OCI-LY1 (cell line): Measurements from ENCODE around the gene MYLK3.

ENCODE experiments used
- H2AFZ ChIP-seq: fragments of 200-600 bp; sonication (generic), shearing (Covaris generic); 2 replicates; pipeline ENCODE4 v1.6.0; 2014; ENCODE audit warnings: antibody characterized with exemption, mild to moderate bottlenecking, low read length
- H3F3A ChIP-seq: fragments of 200-600 bp; sonication (generic), shearing (Covaris generic); 2 replicates; pipeline ENCODE4 v1.6.0; 2014; ENCODE audit warnings: mild to moderate bottlenecking, antibody characterized with exemption, low read length, moderate library complexity; ENCODE audit not compliant: insufficient read depth
- H3K27ac ChIP-seq: fragments of 200-600 bp; sonication (generic); 2 replicates; pipeline ENCODE4 v1.5.1; 2014; ENCODE audit warnings: low read length, mixed run types, mild to moderate bottlenecking, low read depth; ENCODE audit not compliant: poor library complexity, severe bottlenecking
- H3K27me3 ChIP-seq: fragments of 200-600 bp; sonication (generic); 2 replicates; pipeline ENCODE4 v1.6.0; 2014; ENCODE audit warnings: antibody characterized with exemption, mild to moderate bottlenecking, low read length, moderate library complexity; ENCODE audit not compliant: insufficient read depth
- H3K36me3 ChIP-seq: fragments of 200-600 bp; sonication (generic); 2 replicates; pipeline ENCODE4 v1.6.1; 2014; ENCODE audit warnings: mild to moderate bottlenecking, antibody characterized with exemption, low read length, moderate library complexity, mixed read lengths; ENCODE audit not compliant: insufficient read depth
- H3K4me1 ChIP-seq: fragments of 200-600 bp; sonication (generic); 2 replicates; pipeline ENCODE4 v1.5.1; 2014; ENCODE audit warnings: mild to moderate bottlenecking, low read length, moderate library complexity; ENCODE audit not compliant: insufficient read depth, severe bottlenecking
- H3K4me2 ChIP-seq: fragments of 200-600 bp; sonication (generic), shearing (Covaris generic); 2 replicates; pipeline ENCODE4 v1.6.1; 2014; ENCODE audit warnings: low read length
- H3K4me3 ChIP-seq: fragments of 200-600 bp; sonication (generic); 2 replicates; pipeline ENCODE4 v1.5.1; 2014; ENCODE audit warnings: low read length, low read depth, mild to moderate bottlenecking, mixed read lengths; ENCODE audit not compliant: poor library complexity, severe bottlenecking
- H3K79me2 ChIP-seq: fragments of 200-600 bp; shearing (Covaris generic); 2 replicates; pipeline ENCODE4 v1.6.1; 2016; ENCODE audit warnings: mixed run types, low read length, mixed read lengths; ENCODE audit not compliant: insufficient read depth
- H3K9ac ChIP-seq: fragments of 200-600 bp; sonication (generic), shearing (Covaris generic); 2 replicates; pipeline ENCODE4 v1.6.1; 2014; ENCODE audit warnings: mild to moderate bottlenecking, low read length, mixed read lengths
- H3K9me2 ChIP-seq: fragments of 200-600 bp; sonication (generic), shearing (Covaris generic); 2 replicates; pipeline ENCODE4 v1.6.1; 2014; ENCODE audit warnings: low read depth, mild to moderate bottlenecking, low read length, mixed read lengths
- H3K9me3 ChIP-seq: fragments of 200-600 bp; shearing (Covaris generic); 2 replicates; pipeline ENCODE4 v1.6.1; 2014; ENCODE audit warnings: low read length, mixed read lengths
- H4K20me1 ChIP-seq: fragments of 200-600 bp; sonication (generic), shearing (Covaris generic); 2 replicates; pipeline ENCODE4 v1.6.0; 2016; ENCODE audit warnings: mild to moderate bottlenecking, low read length; ENCODE audit not compliant: insufficient read depth
- CTCF ChIP-seq: fragments of 200-600 bp; sonication (generic), shearing (Covaris generic); IDR thresholded peaks from 2 replicates; pipeline ENCODE4 v1.5.1; 2017; ENCODE audit warnings: mild to moderate bottlenecking, antibody characterized with exemption, low read length, moderate library complexity, mixed read lengths
- EZH2 ChIP-seq: fragments of 200-600 bp; sonication (generic), shearing (Covaris generic); IDR thresholded peaks from 2 replicates; pipeline ENCODE4 v1.8.0; 2017; ENCODE audit warnings: borderline replicate concordance, mixed run types, mild to moderate bottlenecking, antibody characterized with exemption, low read length, moderate library complexity, mixed read lengths

MYLK3 gene

GRCh38 chr16:46757339-46758050 lies 9.4 kb upstream of the MYLK3 start:
- Histone ChIP-seq H3K79me2 (no peaks in the 10 kb centered on the region), H2AFZ (no peak overlapping the region), H3K4me1 (peaks cover 62% of the 10 kb centered on the region), H3F3A (no peaks in the 10 kb centered on the region; the same call in 1 of the 2 replicates), H3K4me3 (no peak overlapping the region), H3K4me2 (no peak overlapping the region), H3K9me2 (no peaks in the 10 kb centered on the region), H3K27ac (peak overlapping the region; percentile 86), H3K36me3 (no peaks in the 10 kb centered on the region), H3K27me3 (no peaks in the 10 kb centered on the region), H3K9ac (0 out of 2 replicates have a peak overlapping the region, but pooled peaks have one; percentile 3), H4K20me1 (no peaks in the 10 kb centered on the region), H3K9me3 (no peaks in the 10 kb centered on the region)
- TF ChIP-seq EZH2 = no peak
- no peak for TF ChIP-seq CTCF

- Histone ChIP-seq H3K4me2 (peak overlapping the region; percentile 4; the same call in 1 of the 2 replicates), H3K9me3 (no peaks in the 10 kb centered on the region), H3K27me3 (no peaks in the 10 kb centered on the region)
Observed at GRCh38 chr16:46756772-46757171, 8.6 kb upstream of the MYLK3 start.

GRCh38 chr16:46753015-46753414 lies 4.9 kb upstream of the MYLK3 start:
- Histone ChIP-seq H3K4me3 (no peak overlapping the region), H3K36me3 (no peaks in the 10 kb centered on the region), H3K4me2 (no peak overlapping the region), H2AFZ (no peak overlapping the region; the same call in 1 of the 2 replicates), H3K9me3 (no peaks in the 10 kb centered on the region), H3K9ac (no peak overlapping the region), H3K79me2 (no peaks in the 10 kb centered on the region), H4K20me1 (no peaks in the 10 kb centered on the region), H3K9me2 (no peaks in the 10 kb centered on the region), H3K27me3 (no peaks in the 10 kb centered on the region), H3K27ac (peak overlapping the region; percentile 86), H3K4me1 (peaks cover 73% of the 10 kb centered on the region), H3F3A (no peaks in the 10 kb centered on the region; the same call in 1 of the 2 replicates)
- TF ChIP-seq EZH2 = no peak
- no peak for TF ChIP-seq CTCF

More at GRCh38 chr16:46756772-46757171, 8.6 kb upstream of the MYLK3 start:
- H3F3A ChIP-seq = no peaks in the 10 kb centered on the region; the same call in 1 of the 2 replicates
- H4K20me1 ChIP-seq = no peaks in the 10 kb centered on the region
- no peaks in the 10 kb centered on the region for H3K79me2 ChIP-seq
- H3K9ac ChIP-seq = peak overlapping the region; percentile 5; the same call in 1 of the 2 replicates
- H3K9me2 ChIP-seq = no peaks in the 10 kb centered on the region
- H3K4me1 ChIP-seq = peaks cover 59% of the 10 kb centered on the region
- no peak overlapping the region for H3K4me3 ChIP-seq
- H3K36me3 ChIP-seq = no peaks in the 10 kb centered on the region
- H2AFZ ChIP-seq = no peak overlapping the region
- peak overlapping the region; percentile 86 for H3K27ac ChIP-seq
- TF ChIP-seq CTCF = no peak
- no peak for TF ChIP-seq EZH2
